Measurements from ENCODE around the gene TEDDM1.

Gene TEDDM1

DNA sequence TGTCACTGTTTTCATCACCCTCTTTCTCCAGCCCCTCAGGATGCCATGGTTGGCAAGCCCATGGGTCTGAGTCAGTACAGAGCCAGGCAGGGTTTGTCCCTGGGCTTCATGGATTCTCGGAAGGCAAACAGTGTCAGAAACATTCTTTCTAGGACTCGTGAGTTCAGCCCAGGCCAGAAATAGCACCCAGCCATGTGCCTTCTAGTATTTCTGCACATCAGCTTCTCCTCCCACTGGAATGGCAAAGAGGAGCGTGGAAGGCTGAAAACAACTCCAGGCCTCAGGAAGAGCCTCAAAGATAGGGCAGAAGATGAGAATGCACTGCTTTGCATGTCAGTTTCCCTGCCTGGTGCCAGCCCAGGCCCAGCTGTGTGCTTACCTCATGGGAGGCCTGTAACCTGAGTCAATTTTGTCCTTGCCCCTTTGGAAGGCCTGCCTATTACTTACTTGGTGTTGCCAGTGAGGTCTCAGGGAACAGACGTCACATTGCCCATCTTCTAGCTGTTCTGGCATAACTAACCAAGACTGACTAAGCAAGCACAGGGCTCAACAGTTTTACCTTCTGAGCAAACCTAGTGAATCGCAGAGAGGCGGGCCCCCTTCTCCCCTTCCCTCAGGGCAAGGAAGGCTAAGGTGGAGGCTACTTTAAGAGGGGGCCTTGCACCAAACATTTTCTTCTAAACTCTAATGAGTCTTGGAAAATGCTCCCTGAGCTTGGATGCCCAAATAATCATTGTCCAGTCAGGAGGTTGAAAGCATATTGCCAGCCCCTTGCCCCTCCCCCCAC is 51.3 kb downstream of the TEDDM1 start:
- TF ChIP-seq POLR2A (IDR thresholded peaks at IDR 0.05; ENCODE audit: low read depth, low read length): no peak
- no peak for TF ChIP-seq TAF1 (IDR thresholded peaks at IDR 0.05; ENCODE audit: borderline replicate concordance, low read depth, low read length)
- TF ChIP-seq POLR2AphosphoS5 (IDR thresholded peaks at IDR 0.05; ENCODE audit: low read depth, low read length): no peak
- FAIRE-seq (no peak), DNase-seq (ENCODE audit: insufficient read length) (no peak)

Measured in GM12892 (cell line).